ENCODE results near the gene PROKR1. TPM values are rescaled to one million over a fixed set of nuclear protein-coding genes. Genes with fewer than 3 reads are reported as not detected.

PROKR1 gene
- total RNA-seq, 1 experiment from 2014 or later: 3.7 TPM

GRCh38 chr2:68698567-68699377 lies 55.4 kb downstream of the PROKR1 start:
- no peak for DNase-seq
- H3K36me3 ChIP-seq (replicated peaks; ENCODE audit: control insufficient read depth, insufficient read depth, low read length): no peaks in the 10 kb centered on the region
- no peaks in the 10 kb centered on the region for H3K27me3 ChIP-seq (ENCODE audit: control insufficient read depth, insufficient read depth, low read length)
- no peak overlapping the region for H3K4me3 ChIP-seq (ENCODE audit: insufficient read depth, low read depth, low read length)

DNA sequence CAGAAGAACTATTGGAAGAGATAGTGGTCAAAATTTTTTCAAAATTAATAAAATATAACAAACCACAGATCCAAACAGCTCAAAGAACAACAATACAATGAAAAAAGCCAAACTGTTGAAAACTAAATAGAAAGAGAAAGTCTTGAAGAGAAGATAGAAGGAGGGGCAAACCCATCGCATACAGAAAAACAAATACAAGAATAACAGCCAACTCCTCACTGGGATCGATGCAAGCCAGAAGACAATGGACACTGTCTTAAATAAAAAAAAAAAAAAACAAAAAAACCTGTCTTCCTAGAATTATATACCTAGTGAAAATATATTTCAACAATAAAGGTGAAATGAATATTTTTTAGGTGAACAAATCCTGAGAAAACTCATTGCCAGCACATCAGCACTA lies 57.2 kb downstream of the PROKR1 start:
- Histone ChIP-seq H3K4me3 (ENCODE audit: insufficient read depth, low read depth, low read length) (no peak overlapping the region), H3K36me3 (replicated peaks; ENCODE audit: control insufficient read depth, insufficient read depth, low read length) (no peaks in the 10 kb centered on the region), H3K27me3 (ENCODE audit: control insufficient read depth, insufficient read depth, low read length) (no peaks in the 10 kb centered on the region)
- no peak for DNase-seq

DNA sequence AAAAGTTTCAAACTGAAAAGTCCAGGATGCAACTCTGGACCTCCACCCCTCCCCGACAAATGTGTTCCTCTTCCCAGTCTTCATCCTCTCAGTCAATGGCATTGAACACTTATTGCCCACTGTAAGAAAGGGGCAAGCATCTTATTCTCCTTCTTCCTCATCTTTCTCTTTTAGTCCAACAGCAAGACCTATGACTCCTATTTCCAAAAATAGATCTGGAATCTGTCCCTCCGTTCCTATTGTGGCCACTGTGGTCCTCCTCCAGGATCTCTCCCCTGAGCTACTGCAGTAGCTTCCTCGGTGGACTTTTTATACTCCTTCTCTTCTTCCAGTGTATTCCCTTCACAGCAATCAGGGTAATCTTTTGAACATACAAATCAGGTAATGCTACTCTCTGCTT lies 63.3 kb downstream of the PROKR1 start:
- no peak for DNase-seq
- Histone ChIP-seq H3K27me3 (ENCODE audit: control insufficient read depth, insufficient read depth, low read length) (no peaks in the 10 kb centered on the region), H3K36me3 (replicated peaks; ENCODE audit: control insufficient read depth, insufficient read depth, low read length) (no peaks in the 10 kb centered on the region), H3K4me3 (ENCODE audit: insufficient read depth, low read depth, low read length) (no peak overlapping the region)

Other genes with a start within 250 kb of the PROKR1 start
- gene FBXO48, start 176.3 kb upstream of the PROKR1 start, total RNA-seq (2014; rRNA removed; shearing (Covaris generic)): 0.52 and 1.00 TPM in 2 replicates
- 2.1 and 5.9 TPM in 2 replicates for gene APLF, start 176.0 kb upstream of the PROKR1 start, total RNA-seq (2014; rRNA removed; shearing (Covaris generic))
- 4.1 and 6.3 TPM in 2 replicates for gene ARHGAP25, start 91.2 kb downstream of the PROKR1 start, total RNA-seq (2014; rRNA removed; shearing (Covaris generic))
- not detected in 2 replicates for gene BMP10, start 227.8 kb downstream of the PROKR1 start, total RNA-seq (2014; rRNA removed; shearing (Covaris generic))